Activated T-helper 1 cell treated with Interleukin-2 at 50 U/mL for 16 hours (primary cell): Measurements from ENCODE around the gene MLLT1.

ENCODE experiments used
- DNase-seq: peaks from one replicate; pipeline ENCODE4 v3.0.0-alpha.2; 2020; ENCODE audit warnings: low read depth

MLLT1 gene

DNA sequence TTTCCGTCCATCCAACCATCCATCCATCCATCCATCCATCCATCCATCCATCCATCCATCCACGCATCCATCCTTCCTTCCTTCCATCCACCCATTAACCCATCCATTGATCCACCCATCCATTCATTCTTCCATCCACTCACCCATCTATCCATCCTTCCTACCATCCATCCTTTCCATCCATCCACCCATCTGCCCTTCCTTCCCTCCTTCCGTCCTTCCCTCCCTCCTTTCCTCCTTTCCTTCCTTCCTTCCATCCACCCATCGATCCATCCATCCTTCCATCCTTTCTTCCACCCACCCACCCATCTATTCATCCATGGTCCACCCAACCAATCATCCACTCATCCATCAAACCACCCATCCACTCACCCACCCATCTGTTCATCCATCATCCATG is 70.1 kb downstream of the MLLT1 start:
- DNase-seq = no peak

- no peak for DNase-seq
Measured at GRCh38 chr19:6209233-6209632, 70.5 kb downstream of the MLLT1 start.

GRCh38 chr19:6204866-6205723 is 74.7 kb downstream of the MLLT1 start:
- DNase-seq = no peak

GRCh38 chr19:6204212-6204611 is 75.6 kb downstream of the MLLT1 start:
- no peak for DNase-seq

DNA sequence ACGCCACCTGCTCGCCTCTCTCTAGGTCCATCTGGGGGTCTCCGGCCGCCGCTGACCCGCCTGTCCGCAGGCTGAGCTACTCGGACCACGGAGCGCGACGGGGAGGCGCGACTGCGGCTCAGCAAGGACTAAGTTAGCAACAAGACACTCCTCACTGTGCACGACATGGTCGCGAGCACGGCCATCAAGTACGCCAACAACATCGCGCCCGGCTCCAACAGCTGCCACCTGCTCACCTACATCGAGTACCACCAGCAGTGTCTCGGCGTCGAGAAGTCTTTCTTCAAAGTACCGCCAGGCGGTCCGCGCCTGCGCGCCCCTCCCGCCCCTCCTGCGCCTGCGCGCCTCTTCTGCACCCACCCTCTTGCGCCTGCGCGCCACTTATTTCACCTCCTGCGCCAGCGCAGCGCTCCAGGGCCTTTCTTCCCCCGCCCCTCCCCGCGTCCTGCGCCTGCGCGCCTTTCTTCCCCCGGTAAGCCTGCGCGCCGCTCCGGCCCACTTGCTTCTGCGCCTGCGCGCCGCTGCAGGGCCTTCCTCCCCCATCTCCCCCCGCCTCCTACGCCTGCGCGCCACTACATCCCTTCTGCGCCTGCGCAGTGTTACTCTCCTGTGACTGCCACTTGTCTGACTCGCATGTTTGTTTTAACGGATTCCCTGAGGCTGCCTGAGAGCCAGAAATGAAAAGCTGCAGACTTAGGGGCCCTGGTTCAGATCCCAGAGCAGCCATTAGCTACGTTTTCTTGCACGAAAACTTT is 80.4 kb downstream of the MLLT1 start:
- DNase-seq = peak; percentile 100

DNA sequence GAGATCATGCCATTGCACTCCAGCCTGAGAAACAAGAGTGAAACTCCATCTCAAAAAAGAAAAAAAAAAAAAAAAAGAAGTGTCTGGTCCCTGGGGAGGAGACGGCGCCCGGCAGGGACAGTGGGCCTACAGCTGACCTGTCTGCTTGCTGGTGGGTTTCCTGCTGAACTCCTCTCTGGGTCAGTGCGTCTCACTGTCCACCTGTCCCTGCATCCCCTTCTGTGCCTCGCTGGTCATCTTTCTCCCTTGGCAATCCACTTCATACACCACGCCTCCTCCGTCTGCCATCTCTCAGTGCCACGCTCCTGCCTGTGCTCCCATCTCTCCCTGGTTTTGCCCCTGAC is 80.9 kb downstream of the MLLT1 start:
- DNase-seq = no peak

GRCh38 chr19:6196361-6196760 is 83.4 kb downstream of the MLLT1 start:
- DNase-seq = no peak

DNA sequence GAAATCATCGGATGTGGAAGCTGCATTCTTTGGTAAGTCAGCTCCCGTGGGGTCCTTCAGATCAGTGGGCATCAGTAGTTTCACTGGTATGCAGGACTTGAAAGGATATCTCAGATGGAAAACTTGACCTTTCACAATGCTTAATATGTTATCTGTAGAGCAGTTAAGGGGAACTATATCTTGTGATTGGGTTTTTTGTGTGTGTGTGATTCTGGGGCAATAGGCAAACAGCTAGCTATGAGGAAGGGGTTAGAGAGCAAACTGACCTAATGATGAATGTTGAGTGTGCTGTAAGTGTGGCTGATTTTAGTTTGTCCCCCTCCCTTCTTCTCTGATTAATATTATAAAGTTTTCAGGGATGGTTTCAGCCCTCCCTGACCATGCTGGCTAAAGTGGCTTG is 91.0 kb downstream of the MLLT1 start:
- no peak for DNase-seq

- DNase-seq = no peak
Measured at GRCh38 chr19:6187374-6187773, 92.4 kb downstream of the MLLT1 start.

- DNase-seq = no peak
Measured at GRCh38 chr19:6185835-6186834, 93.6 kb downstream of the MLLT1 start.

GRCh38 chr19:6185093-6185834 is 94.5 kb downstream of the MLLT1 start:
- no peak for DNase-seq

- DNase-seq = no peak
Measured at GRCh38 chr19:6181119-6181518, 98.7 kb downstream of the MLLT1 start.

GRCh38 chr19:6173190-6173589 is 106.6 kb downstream of the MLLT1 start:
- DNase-seq = no peak

DNA sequence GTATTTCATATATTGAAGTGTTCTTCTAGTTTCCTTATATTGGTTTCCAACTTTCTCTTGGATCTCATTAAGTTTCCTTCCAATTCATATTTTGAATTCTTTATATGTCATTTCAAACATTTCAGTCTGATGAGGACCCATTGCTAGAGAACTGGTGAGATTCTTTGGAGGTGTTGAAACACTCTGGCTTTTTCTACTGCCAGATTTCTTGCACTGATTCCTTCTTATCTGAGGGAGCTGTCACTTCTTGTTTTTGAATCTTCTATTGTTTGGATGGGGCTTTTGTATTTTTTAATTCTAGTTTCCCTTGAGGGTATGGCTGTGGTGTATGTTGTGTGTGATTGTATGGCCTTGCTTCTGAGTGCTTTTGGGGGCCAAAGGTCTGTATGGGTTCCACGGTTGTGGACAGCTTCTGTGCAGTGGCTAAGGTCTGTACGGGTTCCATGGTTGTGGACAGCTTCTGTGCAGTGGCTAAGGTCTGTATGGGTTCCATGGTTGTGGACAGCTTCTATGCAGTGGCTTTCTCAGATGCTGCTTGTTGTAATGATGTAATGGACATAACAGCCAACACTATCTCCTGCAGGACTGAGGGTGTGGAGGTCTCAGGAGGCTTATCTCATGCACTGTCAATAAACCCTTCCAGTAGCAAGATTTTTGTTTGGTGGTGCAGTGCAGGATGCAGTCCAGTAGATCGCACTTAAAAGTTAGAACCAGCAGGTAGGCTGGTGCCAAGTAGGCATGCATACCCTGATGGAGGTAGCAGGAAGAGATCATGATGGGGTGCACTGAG is 107.5 kb downstream of the MLLT1 start:
- no peak for DNase-seq

DNA sequence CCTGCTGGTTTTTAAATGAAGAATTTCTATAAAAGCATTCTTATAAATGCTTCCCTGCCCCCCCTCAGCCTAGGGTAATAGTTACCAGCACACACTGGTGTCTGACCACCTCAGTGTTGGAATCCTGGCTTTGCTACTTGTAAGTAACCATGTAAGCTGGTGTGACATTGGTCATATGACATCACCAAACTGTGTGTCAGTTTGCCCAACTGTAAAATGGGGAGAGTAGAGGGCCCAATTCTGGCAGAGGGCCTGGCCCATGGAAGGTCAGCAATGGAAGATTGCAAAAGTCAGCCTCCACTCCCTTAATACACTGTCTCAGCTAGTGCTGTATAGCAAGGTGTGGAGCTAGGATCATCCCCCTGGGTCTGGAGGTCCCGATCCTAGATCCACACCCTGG is 112.7 kb downstream of the MLLT1 start:
- DNase-seq = no peak

DNA sequence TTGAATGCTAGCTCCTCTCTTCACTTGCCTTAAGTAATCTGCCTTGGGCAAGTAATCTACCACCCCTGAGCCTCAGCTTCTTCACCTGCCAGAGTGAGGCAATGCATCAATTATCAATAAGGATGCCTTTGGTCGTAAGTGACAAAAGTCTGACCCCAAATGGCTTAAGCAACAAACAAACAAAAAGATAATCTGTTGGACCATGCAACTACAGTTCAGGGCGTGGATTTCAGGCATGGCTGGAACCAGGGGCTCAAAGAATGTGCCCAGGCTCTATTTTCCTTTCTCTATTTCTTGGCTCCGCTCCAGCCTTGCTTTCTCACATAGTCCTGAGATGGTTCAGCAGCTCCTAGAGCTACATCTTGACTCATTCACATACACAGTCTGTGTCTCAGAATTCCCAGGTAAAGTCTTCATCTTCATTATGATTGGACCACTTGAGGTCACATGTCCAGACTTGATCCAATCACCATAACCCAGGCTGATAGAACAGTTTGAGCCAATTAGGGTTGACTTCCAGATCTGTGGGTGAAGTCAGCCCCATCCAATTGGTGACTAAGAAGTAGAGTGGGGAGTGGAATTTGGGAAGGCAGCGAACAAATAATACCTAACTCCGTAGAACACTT is 114.8 kb downstream of the MLLT1 start:
- DNase-seq = no peak

- peak; percentile 16 for DNase-seq
Measured at GRCh38 chr19:6161271-6161850, 118.4 kb downstream of the MLLT1 start.
